ENCODE data around the gene SGCB. TPM values are rescaled to one million over a fixed set of nuclear protein-coding genes. Genes with fewer than 3 reads are reported as not detected.

The SGCB gene
- total and polyA plus RNA-seq, 2 donors (not counting 1 experiment from before 2014, with no cell fraction given) = 45.9 to 72.2 TPM

DNA sequence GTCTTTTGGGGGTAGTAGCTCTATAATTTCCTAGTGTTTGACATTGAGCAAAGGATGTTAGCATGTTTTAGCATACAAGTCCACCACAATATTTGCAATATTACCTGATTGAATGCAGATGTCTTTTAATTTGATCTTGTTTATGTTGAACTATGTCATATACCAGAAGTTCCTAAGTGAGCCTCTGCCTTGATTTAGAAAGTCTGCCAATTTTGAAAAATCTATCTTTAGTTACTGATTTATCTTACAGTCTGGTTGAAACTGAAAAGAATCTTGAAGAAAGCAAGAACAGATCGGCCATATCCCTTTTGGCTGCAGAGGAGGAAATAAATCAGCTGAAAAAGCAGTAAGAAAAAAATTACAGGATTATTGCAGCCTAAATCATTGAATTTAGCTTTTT, 31.5 kb upstream of the SGCB start:
- DNase-seq (ENCODE audit: low read depth in 2 of 2) = no peak
- Histone ChIP-seq H2AFZ (ENCODE audit: low read length) (no peak overlapping the region), H3K4me1 (ENCODE audit: control insufficient read depth, extremely low read depth, insufficient read depth, low read length) (no peaks in the 10 kb centered on the region), H4K20me1 (ENCODE audit: control insufficient read depth, extremely low read depth, insufficient read depth, low read length) (no peaks in the 10 kb centered on the region), H3K36me3 (ENCODE audit: control insufficient read depth, insufficient read depth, low read length) (no peaks in the 10 kb centered on the region), H3K9ac (ENCODE audit: insufficient read depth, low read length) (no peak overlapping the region), H3K4me3 (replicated peaks in 1 of 4; ENCODE audit: control extremely low read depth in 1 of 4, insufficient read depth in 1 of 4, low read depth in 3 of 4, low read length in 4 of 4) (no peak overlapping the region), H3K4me2 (ENCODE audit: extremely low read depth, insufficient read depth, low read length) (no peak overlapping the region), H3K9me3 (ENCODE audit: control insufficient read depth, insufficient read depth, low read depth, low read length) (no peaks in the 10 kb centered on the region), H3K79me2 (ENCODE audit: control insufficient read depth, insufficient read depth, low read length) (no peaks in the 10 kb centered on the region), H3K27ac (ENCODE audit: insufficient read depth, low read length) (no peak overlapping the region), H3K27me3 (ENCODE audit: control insufficient read depth, insufficient read depth, low read length) (no peaks in the 10 kb centered on the region)
- no peak for TF ChIP-seq EZH2 (IDR thresholded peaks at IDR 0.05; ENCODE audit: low read length, missing control alignments)
- TF ChIP-seq, protein P1, sequence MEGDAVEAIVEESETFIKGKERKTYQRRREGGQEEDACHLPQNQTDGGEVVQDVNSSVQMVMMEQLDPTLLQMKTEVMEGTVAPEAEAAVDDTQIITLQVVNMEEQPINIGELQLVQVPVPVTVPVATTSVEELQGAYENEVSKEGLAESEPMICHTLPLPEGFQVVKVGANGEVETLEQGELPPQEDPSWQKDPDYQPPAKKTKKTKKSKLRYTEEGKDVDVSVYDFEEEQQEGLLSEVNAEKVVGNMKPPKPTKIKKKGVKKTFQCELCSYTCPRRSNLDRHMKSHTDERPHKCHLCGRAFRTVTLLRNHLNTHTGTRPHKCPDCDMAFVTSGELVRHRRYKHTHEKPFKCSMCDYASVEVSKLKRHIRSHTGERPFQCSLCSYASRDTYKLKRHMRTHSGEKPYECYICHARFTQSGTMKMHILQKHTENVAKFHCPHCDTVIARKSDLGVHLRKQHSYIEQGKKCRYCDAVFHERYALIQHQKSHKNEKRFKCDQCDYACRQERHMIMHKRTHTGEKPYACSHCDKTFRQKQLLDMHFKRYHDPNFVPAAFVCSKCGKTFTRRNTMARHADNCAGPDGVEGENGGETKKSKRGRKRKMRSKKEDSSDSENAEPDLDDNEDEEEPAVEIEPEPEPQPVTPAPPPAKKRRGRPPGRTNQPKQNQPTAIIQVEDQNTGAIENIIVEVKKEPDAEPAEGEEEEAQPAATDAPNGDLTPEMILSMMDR (conservative IDR thresholded peaks at IDR 0.05 in 1 of 2, IDR thresholded peaks at IDR 0.05 in 1 of 2; ENCODE audit: low read depth in 1 of 2, low read length in 2 of 2) = no peak

DNA sequence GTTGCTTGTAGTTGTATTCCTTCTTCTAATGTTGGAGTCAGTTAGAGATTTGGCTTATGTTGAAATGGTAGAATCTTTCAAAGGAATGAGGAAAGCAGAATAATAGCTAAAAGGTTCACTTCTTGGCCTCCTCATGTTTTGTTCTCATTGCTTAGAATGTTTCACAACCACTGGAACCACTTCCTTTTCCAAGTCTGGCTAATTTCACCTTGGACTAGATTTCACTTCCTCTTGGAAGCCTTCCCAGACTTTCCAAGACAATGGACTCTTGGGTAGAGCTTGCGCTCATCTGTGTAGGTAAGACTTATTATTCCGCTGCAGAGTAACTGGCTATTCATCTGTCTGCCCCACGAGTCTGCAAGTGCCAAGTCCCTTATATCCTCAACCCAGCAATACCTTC, 21.3 kb upstream of the SGCB start:
- no peak overlapping the region for H3K4me3 ChIP-seq (replicated peaks in 1 of 4; ENCODE audit: control extremely low read depth in 1 of 4, insufficient read depth in 1 of 4, low read depth in 3 of 4, low read length in 4 of 4)
- peak; percentile 44 to 83 for DNase-seq (ENCODE audit: low read depth in 2 of 2)
- H3K4me2 ChIP-seq (ENCODE audit: extremely low read depth, insufficient read depth, low read length) = no peak overlapping the region
- TF ChIP-seq, protein P1 (conservative IDR thresholded peaks at IDR 0.05 in 1 of 2, IDR thresholded peaks at IDR 0.05 in 1 of 2; ENCODE audit: low read depth in 1 of 2, low read length in 2 of 2) = no peak
- TF ChIP-seq EZH2 (IDR thresholded peaks at IDR 0.05; ENCODE audit: low read length, missing control alignments) = no peak
- no peak overlapping the region for H3K27ac ChIP-seq (ENCODE audit: insufficient read depth, low read length)
- H2AFZ ChIP-seq (ENCODE audit: low read length) = no peak overlapping the region
- H3K9ac ChIP-seq (ENCODE audit: insufficient read depth, low read length) = no peak overlapping the region
- H4K20me1 ChIP-seq (ENCODE audit: control insufficient read depth, extremely low read depth, insufficient read depth, low read length) = no peaks in the 10 kb centered on the region
- H3K4me1 ChIP-seq (ENCODE audit: control insufficient read depth, extremely low read depth, insufficient read depth, low read length) = no peaks in the 10 kb centered on the region
- H3K9me3 ChIP-seq (ENCODE audit: control insufficient read depth, insufficient read depth, low read depth, low read length) = no peaks in the 10 kb centered on the region
- H3K27me3 ChIP-seq (ENCODE audit: control insufficient read depth, insufficient read depth, low read length) = no peaks in the 10 kb centered on the region
- no peaks in the 10 kb centered on the region for H3K79me2 ChIP-seq (ENCODE audit: control insufficient read depth, insufficient read depth, low read length)
- H3K36me3 ChIP-seq (ENCODE audit: control insufficient read depth, insufficient read depth, low read length) = no peaks in the 10 kb centered on the region

DNA sequence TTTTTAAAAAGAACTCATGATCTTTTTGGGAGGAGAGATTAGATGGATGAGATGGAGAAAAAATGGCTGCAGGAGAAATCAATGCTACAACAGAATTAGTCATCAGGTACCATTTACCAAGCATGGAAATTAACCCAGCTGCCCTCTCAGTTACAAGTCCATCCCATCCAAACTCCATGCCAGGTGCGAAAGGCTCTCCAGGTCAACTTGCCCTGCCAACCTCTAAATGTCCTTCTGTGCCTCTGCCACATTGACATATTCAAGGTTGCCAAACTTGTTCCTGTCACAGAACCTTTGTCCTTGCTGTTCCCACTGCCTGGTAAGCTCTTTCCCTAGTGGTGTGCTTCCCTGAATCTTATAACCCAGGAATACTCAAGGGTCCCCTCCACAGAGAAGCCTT, 20.2 kb upstream of the SGCB start:
- no peaks in the 10 kb centered on the region for H3K4me1 ChIP-seq (ENCODE audit: control insufficient read depth, extremely low read depth, insufficient read depth, low read length)
- no peaks in the 10 kb centered on the region for H4K20me1 ChIP-seq (ENCODE audit: control insufficient read depth, extremely low read depth, insufficient read depth, low read length)
- no peak overlapping the region for H3K4me2 ChIP-seq (ENCODE audit: extremely low read depth, insufficient read depth, low read length)
- no peak overlapping the region for H2AFZ ChIP-seq (ENCODE audit: low read length)
- DNase-seq (ENCODE audit: low read depth in 2 of 2) = no peak
- H3K4me3 ChIP-seq (replicated peaks in 1 of 4; ENCODE audit: control extremely low read depth in 1 of 4, insufficient read depth in 1 of 4, low read depth in 3 of 4, low read length in 4 of 4) = no peak overlapping the region
- H3K9ac ChIP-seq (ENCODE audit: insufficient read depth, low read length) = no peak overlapping the region
- TF ChIP-seq, protein P1 (conservative IDR thresholded peaks at IDR 0.05 in 1 of 2, IDR thresholded peaks at IDR 0.05 in 1 of 2; ENCODE audit: low read depth in 1 of 2, low read length in 2 of 2) = no peak
- no peaks in the 10 kb centered on the region for H3K27me3 ChIP-seq (ENCODE audit: control insufficient read depth, insufficient read depth, low read length)
- H3K27ac ChIP-seq (ENCODE audit: insufficient read depth, low read length) = no peak overlapping the region
- no peaks in the 10 kb centered on the region for H3K79me2 ChIP-seq (ENCODE audit: control insufficient read depth, insufficient read depth, low read length)
- no peaks in the 10 kb centered on the region for H3K9me3 ChIP-seq (ENCODE audit: control insufficient read depth, insufficient read depth, low read depth, low read length)
- no peaks in the 10 kb centered on the region for H3K36me3 ChIP-seq (ENCODE audit: control insufficient read depth, insufficient read depth, low read length)

Measured in fibroblast of lung (primary cell).